GM21381 (cell line): ENCODE data around the gene RFC2.

ENCODE experiments used
- ATAC-seq: cut with Tn5 transposase; IDR thresholded peaks from one replicate; pipeline ENCODE4 v1.9.1; 2021; ENCODE audit warnings: mild to moderate bottlenecking, moderate library complexity; ENCODE audit not compliant: unreplicated experiment

The RFC2 gene

GRCh38 chr7:74193913-74194312, 60.3 kb downstream of the RFC2 start:
- ATAC-seq, result no peak

- ATAC-seq, result no peak
These were observed 61.1 kb downstream of the RFC2 start for GRCh38 chr7:74193054-74193453.

- ATAC-seq, result no peak
These were observed 63.0 kb downstream of the RFC2 start for GRCh38 chr7:74191231-74191630.

GRCh38 chr7:74190259-74190658, 63.9 kb downstream of the RFC2 start:
- ATAC-seq, result no peak

- no peak for ATAC-seq
These were observed 66.1 kb downstream of the RFC2 start for GRCh38 chr7:74187915-74188675.

- ATAC-seq, result no peak
These were observed 68.6 kb downstream of the RFC2 start for GRCh38 chr7:74185636-74186035.

- no peak for ATAC-seq
These were observed 69.2 kb downstream of the RFC2 start for GRCh38 chr7:74185016-74185415.

- no peak for ATAC-seq
These were observed 70.3 kb downstream of the RFC2 start for GRCh38 chr7:74183653-74184450.

GRCh38 chr7:74183142-74183541, 71.1 kb downstream of the RFC2 start:
- no peak for ATAC-seq

- ATAC-seq, result no peak
These were observed 71.6 kb downstream of the RFC2 start for GRCh38 chr7:74182453-74183090.

GRCh38 chr7:74181821-74182220, 72.4 kb downstream of the RFC2 start:
- no peak for ATAC-seq
